HL-60 (cell line): ENCODE measurements around the gene HYAL2.

Source experiments
- GABPA ChIP-seq: IDR thresholded peaks from 2 replicates; pipeline ENCODE4 v1.6.1; 2012; ENCODE audit warnings: low read depth
- POLR2AphosphoS5 ChIP-seq: IDR thresholded peaks from 2 replicates; pipeline ENCODE4 v1.6.1; 2012; ENCODE audit warnings: low read depth
- SPI1 ChIP-seq: IDR thresholded peaks from 2 replicates; pipeline ENCODE4 v1.6.1; 2012; ENCODE audit warnings: low read depth, mild to moderate bottlenecking, borderline replicate concordance
- TF ChIP-seq, protein P1 (sequence below): IDR thresholded peaks from one replicate; pipeline ENCODE4 v1.5.1; 2011; ENCODE audit warnings: low read length, control low read depth, inconsistent platforms; ENCODE audit not compliant: insufficient read depth
- TF ChIP-seq, protein P2 (sequence below): IDR thresholded peaks from 2 replicates; pipeline ENCODE4 v1.6.1; 2012; ENCODE audit warnings: low read depth; ENCODE audit not compliant: insufficient replicate concordance

DNA sequence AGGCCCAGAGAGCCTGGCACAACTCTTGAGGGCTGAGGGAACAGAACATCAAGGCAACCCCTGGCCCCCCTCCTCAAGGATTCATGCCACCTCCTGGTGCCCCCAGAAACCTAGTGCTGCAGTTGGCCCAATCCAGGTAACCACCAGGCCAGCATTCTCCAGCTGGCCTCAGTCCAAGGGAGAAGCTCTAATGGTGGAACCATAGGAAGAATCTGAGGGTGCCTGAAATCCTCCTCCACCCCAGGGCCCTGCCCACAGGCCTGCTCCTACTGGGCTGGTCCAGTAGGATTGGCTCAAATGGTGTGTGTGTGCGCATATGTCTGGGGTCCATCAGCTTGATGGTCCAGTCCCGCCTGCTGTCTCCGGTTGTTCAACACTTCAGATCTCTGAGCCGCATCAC lies 7.7 kb downstream of the HYAL2 start:
- TF ChIP-seq, protein P1, sequence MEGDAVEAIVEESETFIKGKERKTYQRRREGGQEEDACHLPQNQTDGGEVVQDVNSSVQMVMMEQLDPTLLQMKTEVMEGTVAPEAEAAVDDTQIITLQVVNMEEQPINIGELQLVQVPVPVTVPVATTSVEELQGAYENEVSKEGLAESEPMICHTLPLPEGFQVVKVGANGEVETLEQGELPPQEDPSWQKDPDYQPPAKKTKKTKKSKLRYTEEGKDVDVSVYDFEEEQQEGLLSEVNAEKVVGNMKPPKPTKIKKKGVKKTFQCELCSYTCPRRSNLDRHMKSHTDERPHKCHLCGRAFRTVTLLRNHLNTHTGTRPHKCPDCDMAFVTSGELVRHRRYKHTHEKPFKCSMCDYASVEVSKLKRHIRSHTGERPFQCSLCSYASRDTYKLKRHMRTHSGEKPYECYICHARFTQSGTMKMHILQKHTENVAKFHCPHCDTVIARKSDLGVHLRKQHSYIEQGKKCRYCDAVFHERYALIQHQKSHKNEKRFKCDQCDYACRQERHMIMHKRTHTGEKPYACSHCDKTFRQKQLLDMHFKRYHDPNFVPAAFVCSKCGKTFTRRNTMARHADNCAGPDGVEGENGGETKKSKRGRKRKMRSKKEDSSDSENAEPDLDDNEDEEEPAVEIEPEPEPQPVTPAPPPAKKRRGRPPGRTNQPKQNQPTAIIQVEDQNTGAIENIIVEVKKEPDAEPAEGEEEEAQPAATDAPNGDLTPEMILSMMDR: no peak
- TF ChIP-seq GABPA (no peak), POLR2AphosphoS5 (no peak), SPI1 (no peak)
- TF ChIP-seq, protein P2, sequence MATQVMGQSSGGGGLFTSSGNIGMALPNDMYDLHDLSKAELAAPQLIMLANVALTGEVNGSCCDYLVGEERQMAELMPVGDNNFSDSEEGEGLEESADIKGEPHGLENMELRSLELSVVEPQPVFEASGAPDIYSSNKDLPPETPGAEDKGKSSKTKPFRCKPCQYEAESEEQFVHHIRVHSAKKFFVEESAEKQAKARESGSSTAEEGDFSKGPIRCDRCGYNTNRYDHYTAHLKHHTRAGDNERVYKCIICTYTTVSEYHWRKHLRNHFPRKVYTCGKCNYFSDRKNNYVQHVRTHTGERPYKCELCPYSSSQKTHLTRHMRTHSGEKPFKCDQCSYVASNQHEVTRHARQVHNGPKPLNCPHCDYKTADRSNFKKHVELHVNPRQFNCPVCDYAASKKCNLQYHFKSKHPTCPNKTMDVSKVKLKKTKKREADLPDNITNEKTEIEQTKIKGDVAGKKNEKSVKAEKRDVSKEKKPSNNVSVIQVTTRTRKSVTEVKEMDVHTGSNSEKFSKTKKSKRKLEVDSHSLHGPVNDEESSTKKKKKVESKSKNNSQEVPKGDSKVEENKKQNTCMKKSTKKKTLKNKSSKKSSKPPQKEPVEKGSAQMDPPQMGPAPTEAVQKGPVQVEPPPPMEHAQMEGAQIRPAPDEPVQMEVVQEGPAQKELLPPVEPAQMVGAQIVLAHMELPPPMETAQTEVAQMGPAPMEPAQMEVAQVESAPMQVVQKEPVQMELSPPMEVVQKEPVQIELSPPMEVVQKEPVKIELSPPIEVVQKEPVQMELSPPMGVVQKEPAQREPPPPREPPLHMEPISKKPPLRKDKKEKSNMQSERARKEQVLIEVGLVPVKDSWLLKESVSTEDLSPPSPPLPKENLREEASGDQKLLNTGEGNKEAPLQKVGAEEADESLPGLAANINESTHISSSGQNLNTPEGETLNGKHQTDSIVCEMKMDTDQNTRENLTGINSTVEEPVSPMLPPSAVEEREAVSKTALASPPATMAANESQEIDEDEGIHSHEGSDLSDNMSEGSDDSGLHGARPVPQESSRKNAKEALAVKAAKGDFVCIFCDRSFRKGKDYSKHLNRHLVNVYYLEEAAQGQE: no peak
